Activated T-cell treated with anti-CD3 and anti-CD28 coated beads, Interleukin-2, amount 50 U/mL, for 24 hours (primary cell): ENCODE data around the gene ESRRA.

ENCODE experiments used
- DNase-seq: peaks from one replicate; pipeline ENCODE4 v3.0.0-alpha.2; 2020
- H3K27ac Mint-ChIP-seq: 2 replicates; pipeline ENCODE4 v1.8.0; 2020; ENCODE audit warnings: mild to moderate bottlenecking, mixed read lengths
- H3K27me3 Mint-ChIP-seq: 2 replicates; pipeline ENCODE4 v1.8.0; 2020; ENCODE audit warnings: mixed read lengths
- H3K36me3 Mint-ChIP-seq: 2 replicates; pipeline ENCODE4 v1.8.0; 2020; ENCODE audit warnings: low read depth, mixed read lengths
- H3K4me1 Mint-ChIP-seq: 2 replicates; pipeline ENCODE4 v1.8.0; 2020; ENCODE audit warnings: low read depth, mixed read lengths
- H3K4me3 Mint-ChIP-seq: 2 replicates; pipeline ENCODE4 v1.8.0; 2020; ENCODE audit warnings: mild to moderate bottlenecking, moderate library complexity, mixed read lengths
- H3K9me3 Mint-ChIP-seq: 2 replicates; pipeline ENCODE4 v1.8.0; 2020; ENCODE audit warnings: mixed read lengths

The ESRRA gene

DNA sequence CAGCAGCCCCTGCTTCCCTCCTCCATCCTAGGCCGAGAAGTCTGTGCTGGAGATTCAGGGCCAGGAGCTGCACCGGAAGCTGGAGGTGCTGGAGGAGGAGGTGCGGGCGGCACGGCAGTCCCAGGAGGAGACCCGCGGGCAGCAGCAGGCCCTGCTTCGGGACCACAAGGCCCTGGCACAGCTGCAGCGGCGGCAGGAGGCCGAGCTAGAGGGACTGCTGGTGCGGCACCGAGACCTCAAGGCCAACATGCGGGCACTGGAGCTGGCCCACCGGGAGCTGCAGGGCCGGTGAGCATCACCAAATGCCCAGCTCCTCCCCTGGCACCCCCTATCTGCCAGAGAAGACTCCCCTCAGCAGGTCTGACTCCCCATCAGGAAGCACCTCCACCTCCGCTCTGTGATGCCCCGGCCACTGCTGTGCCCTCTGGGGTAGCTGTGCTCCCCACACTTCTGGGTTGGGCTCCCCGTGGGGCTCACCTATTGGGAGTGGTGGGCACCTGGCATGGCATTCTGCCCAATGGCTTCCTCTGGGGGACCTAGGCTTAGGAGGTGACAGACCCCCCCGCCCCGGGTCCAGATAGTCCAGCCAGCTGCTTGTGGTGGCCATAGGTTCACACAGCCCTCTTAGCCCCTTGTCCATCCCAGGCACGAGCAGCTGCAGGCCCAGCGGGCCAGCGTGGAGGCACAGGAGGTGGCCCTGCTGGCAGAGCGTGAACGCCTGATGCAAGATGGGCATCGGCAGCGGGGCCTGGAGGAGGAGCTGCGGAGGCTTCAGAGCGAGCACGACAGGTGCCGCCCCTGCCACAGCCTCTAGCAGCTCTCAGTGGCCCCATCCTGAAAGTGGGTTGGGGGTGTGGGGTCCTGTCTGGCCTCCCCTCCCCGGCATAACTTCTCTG, 47.0 kb downstream of the ESRRA start:
- H3K4me1 Mint-ChIP-seq: peaks cover 5% of the 10 kb centered on the region
- H3K4me3 Mint-ChIP-seq: no peak overlapping the region
- H3K36me3 Mint-ChIP-seq: peaks cover 53% of the 10 kb centered on the region
- no peak overlapping the region for H3K27ac Mint-ChIP-seq
- no peaks in the 10 kb centered on the region for H3K9me3 Mint-ChIP-seq
- no peak for DNase-seq
- no peaks in the 10 kb centered on the region for H3K27me3 Mint-ChIP-seq

GRCh38 chr11:64352995-64353714, 47.8 kb downstream of the ESRRA start:
- Mint-ChIP-seq H3K4me1 (peaks cover 12% of the 10 kb centered on the region), H3K4me3 (no peak overlapping the region), H3K27ac (no peak overlapping the region), H3K27me3 (no peaks in the 10 kb centered on the region), H3K36me3 (peaks cover 59% of the 10 kb centered on the region), H3K9me3 (no peaks in the 10 kb centered on the region)
- DNase-seq: no peak

DNA sequence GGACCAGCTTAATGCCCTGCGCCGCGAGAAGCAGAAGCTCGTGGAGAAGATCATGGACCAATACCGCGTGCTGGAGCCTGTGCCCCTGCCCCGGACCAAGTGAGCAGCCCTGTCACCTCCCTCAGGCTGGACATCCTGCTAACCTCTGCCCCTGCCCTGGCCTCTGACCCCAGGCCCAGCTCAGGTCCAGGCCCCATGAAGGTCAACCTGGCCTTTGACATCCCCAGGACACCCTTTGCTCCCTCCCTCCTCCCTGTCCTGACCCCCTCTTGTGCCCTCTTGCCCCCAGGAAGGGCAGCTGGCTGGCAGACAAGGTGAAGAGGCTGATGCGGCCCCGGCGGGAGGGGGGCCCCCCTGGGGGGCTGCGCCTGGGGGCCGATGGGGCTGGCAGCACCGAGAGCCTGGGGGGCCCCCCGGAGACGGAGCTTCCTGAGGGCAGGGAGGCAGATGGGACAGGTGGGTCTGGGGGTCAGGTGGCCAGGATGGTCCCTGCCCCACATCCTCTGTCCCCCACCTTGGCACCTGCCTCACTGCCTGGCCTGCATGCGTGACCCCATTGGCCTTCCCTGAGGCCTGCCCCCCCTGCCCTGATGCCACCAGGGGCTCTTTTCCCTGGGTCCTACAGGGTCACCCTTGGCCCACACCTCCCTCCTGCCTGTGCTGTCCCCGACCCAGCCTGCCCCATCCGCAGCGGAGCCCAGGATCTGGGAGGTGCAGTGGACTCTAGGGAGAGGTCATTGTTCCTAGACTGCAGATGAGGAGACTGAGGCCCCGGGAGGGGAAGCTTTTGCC, 48.6 kb downstream of the ESRRA start:
- no peaks in the 10 kb centered on the region for H3K9me3 Mint-ChIP-seq
- DNase-seq: no peak
- H3K4me3 Mint-ChIP-seq: no peak overlapping the region
- H3K27ac Mint-ChIP-seq: no peak overlapping the region
- no peaks in the 10 kb centered on the region for H3K27me3 Mint-ChIP-seq
- peaks cover 54% of the 10 kb centered on the region for H3K36me3 Mint-ChIP-seq
- peaks cover 18% of the 10 kb centered on the region for H3K4me1 Mint-ChIP-seq

- Mint-ChIP-seq H3K36me3 (peaks cover 54% of the 10 kb centered on the region), H3K27me3 (no peaks in the 10 kb centered on the region), H3K27ac (no peak overlapping the region), H3K4me1 (peaks cover 27% of the 10 kb centered on the region), H3K9me3 (no peaks in the 10 kb centered on the region), H3K4me3 (no peak overlapping the region)
- peak; percentile 67 for DNase-seq
Measured at GRCh38 chr11:64355078-64355940, 50.0 kb downstream of the ESRRA start.

- peak overlapping the region; percentile 72 for H3K27ac Mint-ChIP-seq
- peak overlapping the region; percentile 23 for H3K4me3 Mint-ChIP-seq
- peaks cover 58% of the 10 kb centered on the region for H3K36me3 Mint-ChIP-seq
- peaks cover 39% of the 10 kb centered on the region for H3K4me1 Mint-ChIP-seq
- no peaks in the 10 kb centered on the region for H3K9me3 Mint-ChIP-seq
- no peak for DNase-seq
- no peaks in the 10 kb centered on the region for H3K27me3 Mint-ChIP-seq
Measured at GRCh38 chr11:64356498-64357411, 51.4 kb downstream of the ESRRA start.

- no peaks in the 10 kb centered on the region for H3K27me3 Mint-ChIP-seq
- peak overlapping the region; percentile 75 for H3K4me3 Mint-ChIP-seq
- DNase-seq: no peak
- H3K9me3 Mint-ChIP-seq: no peaks in the 10 kb centered on the region
- peaks cover 46% of the 10 kb centered on the region for H3K4me1 Mint-ChIP-seq
- H3K27ac Mint-ChIP-seq: peak overlapping the region; percentile 90
- H3K36me3 Mint-ChIP-seq: peaks cover 62% of the 10 kb centered on the region
Measured at GRCh38 chr11:64357446-64357845, 52.1 kb downstream of the ESRRA start.

DNA sequence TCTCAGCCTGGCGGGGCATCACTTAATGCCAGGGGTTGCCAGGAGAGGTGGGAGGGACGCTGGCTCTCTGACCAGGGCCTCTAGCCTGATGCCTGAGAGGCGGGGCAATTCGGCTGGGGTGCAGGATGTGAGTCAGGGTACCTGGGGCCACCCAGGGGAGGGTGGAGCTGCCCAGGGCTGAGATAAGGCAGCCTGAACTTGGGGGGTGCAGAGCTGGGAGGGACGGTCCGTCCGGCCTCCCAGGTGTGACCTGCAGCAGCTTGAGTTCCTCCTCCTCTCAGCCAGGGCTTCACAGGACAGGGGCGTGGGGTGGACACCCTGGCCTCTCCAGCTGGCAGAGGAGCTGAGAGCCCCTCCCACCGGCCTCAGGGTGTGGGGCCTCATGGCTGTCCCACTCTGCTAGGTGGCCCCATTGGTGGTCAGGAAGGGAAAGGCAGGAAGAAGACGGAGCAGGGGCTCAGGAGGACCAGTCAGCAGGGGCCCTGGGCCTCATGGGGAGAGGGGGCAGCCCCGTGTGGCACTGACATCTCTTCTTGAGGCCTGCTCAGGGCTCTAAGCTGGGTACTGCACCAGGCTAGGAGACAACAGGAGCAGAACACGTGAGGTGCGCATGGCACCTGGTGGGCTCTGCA, 52.7 kb downstream of the ESRRA start:
- Mint-ChIP-seq H3K27ac (peak overlapping the region; percentile 90), H3K27me3 (no peaks in the 10 kb centered on the region), H3K36me3 (peaks cover 66% of the 10 kb centered on the region), H3K9me3 (no peaks in the 10 kb centered on the region), H3K4me3 (peak overlapping the region; percentile 75), H3K4me1 (peaks cover 46% of the 10 kb centered on the region)
- peak; percentile 79 for DNase-seq

DNA sequence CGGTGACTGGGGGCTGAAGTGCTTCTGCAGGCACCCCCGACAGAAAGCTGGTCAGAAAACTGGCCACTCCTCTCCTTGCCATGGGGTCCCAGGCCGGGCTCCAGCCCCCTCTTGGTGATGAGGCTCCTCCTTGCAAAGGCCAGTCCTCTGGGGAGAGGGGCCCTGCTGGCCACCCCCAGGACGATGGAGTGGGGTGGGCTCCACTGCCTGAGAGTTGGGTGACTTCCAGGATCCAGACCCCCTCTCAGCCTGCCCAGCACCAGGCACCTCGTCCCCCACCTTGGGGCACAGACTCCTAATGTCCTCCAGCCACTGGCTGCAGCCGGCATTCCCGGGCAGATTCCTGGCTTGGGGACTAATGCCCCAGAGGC, 53.2 kb downstream of the ESRRA start:
- peak overlapping the region; percentile 75 for H3K4me3 Mint-ChIP-seq
- no peaks in the 10 kb centered on the region for H3K9me3 Mint-ChIP-seq
- no peak for DNase-seq
- H3K36me3 Mint-ChIP-seq: peaks cover 66% of the 10 kb centered on the region
- H3K27me3 Mint-ChIP-seq: no peaks in the 10 kb centered on the region
- peaks cover 46% of the 10 kb centered on the region for H3K4me1 Mint-ChIP-seq
- peak overlapping the region; percentile 90 for H3K27ac Mint-ChIP-seq

DNA sequence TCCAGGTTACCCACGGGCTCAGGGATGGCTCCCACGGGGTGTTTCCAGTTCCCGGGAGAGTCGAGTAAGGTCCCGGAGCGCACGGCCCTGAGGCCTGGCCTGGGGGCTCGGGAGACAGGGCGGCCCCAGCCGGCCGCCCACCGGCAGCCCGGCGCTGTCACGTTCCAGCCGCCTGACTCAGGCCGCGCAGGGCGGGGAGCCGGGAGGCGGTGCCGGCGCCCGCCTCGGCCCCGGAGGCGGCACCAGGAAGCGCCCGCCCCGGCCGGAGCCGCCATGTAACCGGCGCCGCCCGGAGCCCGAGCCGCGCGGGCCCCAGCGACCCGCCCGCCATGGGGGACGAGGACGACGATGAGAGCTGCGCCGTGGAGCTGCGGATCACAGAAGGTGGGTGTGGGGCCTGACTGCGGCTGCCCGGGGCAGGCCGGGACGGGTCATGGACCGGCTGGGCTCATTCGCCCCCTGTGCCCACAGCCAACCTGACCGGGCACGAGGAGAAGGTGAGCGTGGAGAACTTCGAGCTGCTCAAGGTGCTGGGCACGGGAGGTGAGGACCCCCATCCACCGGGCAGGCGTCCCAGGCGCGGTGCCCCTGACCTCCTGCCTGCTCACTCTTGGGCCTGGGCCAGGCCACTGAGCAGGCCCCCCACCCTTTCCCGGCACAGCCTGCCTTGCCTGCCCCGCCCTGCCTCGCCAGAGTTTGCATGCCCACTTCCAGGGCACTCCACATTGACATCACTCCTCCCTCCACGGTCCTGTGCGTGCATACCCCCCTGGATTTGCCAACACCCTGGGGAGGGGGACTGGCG, 53.8 kb downstream of the ESRRA start, which contains the start of gene RPS6KA4:
TSS of gene RPS6KA4 (plus strand) at position 256 of the 805 bp plus-strand sequence. CDS start at position 330, 74 bp downstream.
- H3K4me3 Mint-ChIP-seq: peak within 1 kb of the TSS; percentile 83
- H3K27ac Mint-ChIP-seq: peak within 1 kb of the TSS; percentile 90
- no peaks in the 10 kb centered on the region for H3K27me3 Mint-ChIP-seq
- H3K9me3 Mint-ChIP-seq: no peaks in the 10 kb centered on the region
- H3K4me1 Mint-ChIP-seq: peaks cover 46% of the 10 kb centered on the region
- H3K36me3 Mint-ChIP-seq: peaks cover 68% of the 10 kb centered on the region
- peak; percentile 79 for DNase-seq

DNA sequence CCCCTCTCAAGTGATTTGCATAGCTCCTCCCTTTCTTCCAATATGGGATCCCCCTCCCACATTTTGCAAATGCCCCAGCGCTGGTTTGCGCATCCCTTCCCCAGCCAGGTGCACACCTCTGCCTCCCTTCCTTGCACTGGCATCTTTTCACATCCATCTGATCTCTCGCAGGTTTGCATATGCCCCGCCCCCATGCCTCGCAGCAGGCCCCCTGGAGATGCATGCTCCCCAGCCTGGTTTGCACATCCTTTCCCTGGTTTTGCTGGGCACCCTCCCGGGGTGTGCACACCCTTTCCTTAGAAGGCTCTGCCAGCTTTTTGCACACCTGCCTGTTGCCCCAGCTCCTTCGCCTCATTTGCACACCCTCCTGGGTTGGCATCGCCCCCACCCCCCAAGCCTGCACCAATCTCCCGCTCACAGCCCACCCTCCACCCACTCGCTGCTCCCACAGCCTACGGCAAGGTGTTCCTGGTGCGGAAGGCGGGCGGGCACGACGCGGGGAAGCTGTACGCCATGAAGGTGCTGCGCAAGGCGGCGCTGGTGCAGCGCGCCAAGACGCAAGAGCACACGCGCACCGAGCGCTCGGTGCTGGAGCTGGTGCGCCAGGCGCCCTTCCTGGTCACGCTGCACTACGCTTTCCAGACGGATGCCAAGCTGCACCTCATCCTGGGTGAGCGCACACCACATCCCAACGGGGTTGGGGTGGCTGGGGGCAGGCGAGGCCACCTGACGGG, 54.6 kb downstream of the ESRRA start:
- Mint-ChIP-seq H3K4me3 (peak overlapping the region; percentile 83), H3K36me3 (peaks cover 74% of the 10 kb centered on the region), H3K27ac (peak overlapping the region; percentile 79), H3K27me3 (no peaks in the 10 kb centered on the region), H3K9me3 (no peaks in the 10 kb centered on the region), H3K4me1 (peaks cover 46% of the 10 kb centered on the region)
- DNase-seq: peak; percentile 58

- Mint-ChIP-seq H3K4me3 (peak overlapping the region; percentile 83), H3K36me3 (peaks cover 75% of the 10 kb centered on the region), H3K4me1 (peaks cover 46% of the 10 kb centered on the region), H3K27me3 (no peaks in the 10 kb centered on the region), H3K9me3 (no peaks in the 10 kb centered on the region), H3K27ac (no peak overlapping the region)
- DNase-seq: no peak
Measured at GRCh38 chr11:64360448-64360921, 55.2 kb downstream of the ESRRA start.
